Measurements from ENCODE around the gene ARMH3.

DNA sequence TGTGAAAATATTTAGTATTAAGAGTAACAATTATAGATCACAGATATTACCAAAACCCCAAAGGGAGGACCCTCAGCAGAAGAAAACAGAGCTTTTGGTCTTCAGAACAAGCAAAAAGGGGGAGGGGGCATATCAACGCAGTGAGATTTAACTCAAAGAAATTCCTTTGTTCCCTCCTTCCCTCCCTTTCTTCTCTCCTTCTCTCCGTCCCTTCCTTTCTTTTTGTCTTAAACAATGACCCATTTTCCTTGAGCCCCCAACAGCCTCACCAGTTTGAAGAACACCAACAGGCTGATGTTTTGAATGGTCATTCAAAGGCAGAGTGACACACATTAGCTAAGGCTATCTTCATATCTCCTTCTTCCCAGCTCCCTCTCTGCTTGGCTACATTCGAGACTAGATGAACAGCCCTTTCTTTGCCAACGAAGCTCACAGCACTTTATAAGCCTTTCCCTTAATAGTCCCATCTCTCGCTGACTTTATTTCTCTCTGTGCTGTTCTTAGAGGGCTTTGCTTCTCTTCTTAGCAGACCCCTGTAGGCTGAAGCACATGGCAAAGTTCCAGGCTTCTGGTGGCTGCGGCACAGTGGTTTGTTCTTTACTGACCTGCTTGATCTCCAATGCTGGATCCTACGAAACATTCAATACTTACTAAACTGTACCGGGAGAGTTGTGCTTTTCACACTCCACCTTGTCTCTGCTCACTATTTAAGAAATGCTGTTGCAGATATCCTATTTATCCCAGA, 136.8 kb downstream of the ARMH3 start:
- TF ChIP-seq, protein P1, sequence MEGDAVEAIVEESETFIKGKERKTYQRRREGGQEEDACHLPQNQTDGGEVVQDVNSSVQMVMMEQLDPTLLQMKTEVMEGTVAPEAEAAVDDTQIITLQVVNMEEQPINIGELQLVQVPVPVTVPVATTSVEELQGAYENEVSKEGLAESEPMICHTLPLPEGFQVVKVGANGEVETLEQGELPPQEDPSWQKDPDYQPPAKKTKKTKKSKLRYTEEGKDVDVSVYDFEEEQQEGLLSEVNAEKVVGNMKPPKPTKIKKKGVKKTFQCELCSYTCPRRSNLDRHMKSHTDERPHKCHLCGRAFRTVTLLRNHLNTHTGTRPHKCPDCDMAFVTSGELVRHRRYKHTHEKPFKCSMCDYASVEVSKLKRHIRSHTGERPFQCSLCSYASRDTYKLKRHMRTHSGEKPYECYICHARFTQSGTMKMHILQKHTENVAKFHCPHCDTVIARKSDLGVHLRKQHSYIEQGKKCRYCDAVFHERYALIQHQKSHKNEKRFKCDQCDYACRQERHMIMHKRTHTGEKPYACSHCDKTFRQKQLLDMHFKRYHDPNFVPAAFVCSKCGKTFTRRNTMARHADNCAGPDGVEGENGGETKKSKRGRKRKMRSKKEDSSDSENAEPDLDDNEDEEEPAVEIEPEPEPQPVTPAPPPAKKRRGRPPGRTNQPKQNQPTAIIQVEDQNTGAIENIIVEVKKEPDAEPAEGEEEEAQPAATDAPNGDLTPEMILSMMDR (IDR thresholded peaks at IDR 0.05; ENCODE audit: low read length): no peak
- no peak for TF ChIP-seq EZH2 (optimal IDR thresholded peaks at IDR 0.05; ENCODE audit: low read depth, low read length)
